ENCODE data around the gene KDM1B.
A peak's percentile ranks its signal among the peaks of the same experiment; 100 is the strongest.

Gene KDM1B

DNA sequence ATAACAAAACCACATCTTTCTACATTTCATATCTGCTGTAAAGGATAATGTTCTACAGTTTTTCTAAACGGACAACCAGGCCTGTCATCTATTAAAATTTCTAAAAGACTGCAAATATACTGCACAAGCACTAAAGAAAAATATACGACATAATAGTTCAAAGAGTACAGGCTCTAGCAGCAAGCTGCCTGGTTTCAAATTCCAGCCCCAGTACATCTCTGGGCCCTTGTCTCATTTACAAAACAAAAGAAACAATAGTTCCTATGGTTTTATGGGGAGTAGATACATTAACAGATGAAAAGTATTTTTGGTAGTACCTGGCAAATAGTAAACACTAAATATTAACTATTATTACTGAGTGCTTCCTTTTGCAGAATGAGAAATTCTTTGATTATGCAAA, 85.0 kb downstream of the KDM1B start:
- no peak for DNase-seq

- DNase-seq = no peak
These were observed 86.2 kb downstream of the KDM1B start for GRCh38 chr6:18241208-18242038.

- peak; percentile 59 for DNase-seq
These were observed 87.0 kb downstream of the KDM1B start for GRCh38 chr6:18242062-18242851.

GRCh38 chr6:18243302-18243893, 88.2 kb downstream of the KDM1B start:
- no peak for DNase-seq

GRCh38 chr6:18244251-18244650, 89.0 kb downstream of the KDM1B start:
- no peak for DNase-seq

DNA sequence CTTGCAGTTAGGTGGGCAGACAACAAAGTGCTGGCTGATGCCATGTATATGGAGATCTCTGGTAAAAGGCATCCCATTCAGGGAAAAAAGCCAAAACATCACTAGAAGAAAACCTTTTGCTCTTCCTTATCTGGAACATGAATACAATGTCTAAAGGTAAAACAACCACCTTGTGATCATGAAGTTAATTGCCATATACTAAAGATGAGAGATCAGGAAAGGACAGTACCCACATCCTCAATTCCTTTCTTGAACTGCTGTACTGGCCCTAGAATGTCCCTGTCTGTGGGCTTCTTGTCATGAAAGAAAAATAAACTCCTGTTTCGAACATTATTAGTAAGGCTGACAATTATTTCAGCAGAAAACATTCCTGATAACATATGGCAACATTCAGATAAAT, 89.9 kb downstream of the KDM1B start:
- no peak for DNase-seq

DNA sequence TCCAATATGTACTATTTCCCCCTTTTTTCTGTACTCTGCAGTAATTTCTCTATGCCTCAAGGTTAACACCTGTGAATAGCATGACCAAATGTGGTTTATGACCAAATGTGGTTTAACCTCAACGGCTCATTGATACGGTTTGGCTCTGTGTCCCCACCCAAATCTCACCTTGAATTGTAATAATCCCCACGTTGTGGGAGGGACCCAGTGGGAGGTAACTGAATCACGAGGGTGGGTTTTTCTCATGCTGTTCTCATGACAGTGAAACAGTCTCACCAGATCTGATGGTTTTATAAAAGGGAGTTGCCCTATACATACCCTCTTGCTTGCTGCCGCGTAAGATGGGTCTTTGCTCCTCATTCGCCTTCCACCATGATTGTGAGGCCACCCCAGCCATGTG, 90.4 kb downstream of the KDM1B start:
- DNase-seq = no peak

GRCh38 chr6:18246205-18246604, 91.0 kb downstream of the KDM1B start:
- DNase-seq = no peak

GRCh38 chr6:18247002-18247401, 91.8 kb downstream of the KDM1B start:
- DNase-seq = no peak

- DNase-seq = no peak
These were observed 93.5 kb downstream of the KDM1B start for GRCh38 chr6:18248698-18249097.

GRCh38 chr6:18249271-18249670, 94.0 kb downstream of the KDM1B start:
- DNase-seq = peak; percentile 52

- DNase-seq = no peak
These were observed 98.4 kb downstream of the KDM1B start for GRCh38 chr6:18253635-18254034.

DNA sequence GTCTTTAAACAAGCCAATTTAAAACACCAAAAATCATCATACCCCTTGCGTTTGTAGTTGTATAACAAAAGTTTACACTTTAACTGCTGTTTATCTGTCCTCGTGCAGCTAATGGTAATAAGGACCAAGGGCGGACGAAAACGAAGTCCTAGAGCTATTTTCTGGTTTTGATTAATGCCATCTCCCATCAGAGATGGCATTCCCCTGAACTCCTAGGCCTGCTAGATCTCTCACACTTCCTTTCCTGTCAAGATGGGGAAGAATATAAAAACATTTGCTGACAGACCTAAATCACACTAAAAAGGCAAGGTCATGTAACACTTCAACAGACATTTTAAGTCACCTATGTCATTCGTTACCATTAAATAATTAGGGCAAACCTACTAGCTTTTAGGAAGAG, 99.6 kb downstream of the KDM1B start:
- DNase-seq = no peak

DNA sequence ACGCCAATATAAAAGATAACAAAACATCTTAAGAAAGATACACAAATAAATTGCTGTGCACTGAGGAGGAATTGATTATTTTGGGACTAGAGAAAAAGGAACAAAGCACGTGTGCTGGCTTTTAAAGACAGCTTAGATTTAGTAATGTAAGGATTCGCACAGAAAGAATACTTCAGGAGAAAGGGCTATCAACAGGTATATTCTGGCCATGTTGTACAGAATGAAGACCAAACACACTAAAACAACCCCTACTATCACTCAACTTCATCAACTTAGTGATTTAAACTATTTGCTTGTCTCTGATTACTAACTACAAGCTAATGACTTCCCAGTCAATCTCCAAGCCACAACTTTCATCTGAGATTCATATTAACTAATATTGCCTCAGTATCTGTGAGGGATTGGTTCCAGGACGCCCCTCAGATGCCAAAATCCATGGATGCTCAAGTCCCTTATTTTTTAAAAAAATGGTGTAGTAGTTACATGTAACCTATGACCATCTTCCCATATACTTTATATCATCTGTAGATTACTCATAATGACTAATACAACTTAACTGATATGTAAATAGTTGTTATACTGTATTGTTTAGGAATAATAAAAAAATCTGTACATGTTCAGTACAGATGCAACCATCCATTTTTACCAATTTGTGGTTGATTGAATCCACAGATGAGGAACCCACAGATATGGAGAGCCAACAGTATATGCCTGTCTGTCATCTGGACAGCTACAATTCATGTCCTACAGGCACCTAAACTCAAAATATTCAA, 104.6 kb downstream of the KDM1B start:
- no peak for DNase-seq

- DNase-seq = peak; percentile 93
These were observed 105.4 kb downstream of the KDM1B start for GRCh38 chr6:18260448-18261106.

DNA sequence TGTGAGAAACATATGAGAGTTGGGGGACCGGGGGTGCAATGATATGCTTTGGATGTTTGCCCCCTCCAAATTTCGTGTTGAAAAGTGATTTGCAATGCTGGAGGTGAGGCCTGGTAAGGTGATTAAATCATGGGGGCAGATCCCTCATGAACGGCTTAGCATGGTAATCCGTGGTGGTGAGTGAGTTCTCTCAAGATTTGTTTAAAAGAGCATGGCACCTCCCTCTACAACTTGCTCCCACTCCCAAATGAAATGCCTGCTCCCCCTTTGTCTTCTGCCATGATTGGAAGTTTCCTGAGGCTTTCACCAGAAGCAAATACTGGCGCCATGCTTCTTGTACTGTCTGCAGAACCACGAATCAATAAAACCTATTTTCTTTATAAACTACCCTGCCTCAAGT, 106.7 kb downstream of the KDM1B start:
- no peak for DNase-seq

DNA sequence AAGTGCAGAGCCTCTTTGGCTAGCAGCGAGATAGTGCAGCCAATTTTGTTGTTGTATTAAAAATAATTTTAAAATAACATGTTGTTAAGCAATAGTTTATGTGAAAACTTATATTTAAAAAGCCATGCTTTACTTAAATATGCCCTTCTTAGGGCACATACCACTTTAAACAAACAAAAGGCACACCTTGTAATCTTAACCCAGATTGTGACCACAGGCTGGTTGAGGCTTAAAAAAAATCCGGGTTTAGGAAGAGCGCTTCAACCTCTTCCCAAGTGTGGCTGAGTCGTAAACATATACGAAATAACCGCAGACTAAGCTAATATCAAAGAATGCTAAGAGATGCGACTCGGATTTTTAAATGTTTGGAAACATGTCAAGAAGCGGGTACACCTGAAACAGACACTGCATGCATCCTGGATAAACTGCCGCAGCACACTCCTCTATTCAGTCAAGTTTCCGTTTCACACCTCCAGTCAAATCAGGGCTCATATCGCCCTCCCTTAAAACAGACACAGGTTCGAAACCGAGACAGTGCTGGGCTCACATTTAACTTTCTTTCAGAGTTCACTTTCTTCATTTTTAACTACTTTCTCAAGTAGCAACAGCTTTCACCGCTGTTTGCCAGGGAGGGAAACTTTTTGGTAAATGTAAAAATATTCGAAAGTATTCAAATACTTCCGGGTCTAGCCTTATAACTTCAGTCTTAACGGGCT, 107.6 kb downstream of the KDM1B start:
- peak; percentile 58 for DNase-seq

- peak; percentile 29 for DNase-seq
These were observed 108.4 kb downstream of the KDM1B start for GRCh38 chr6:18263418-18264218.

DNA sequence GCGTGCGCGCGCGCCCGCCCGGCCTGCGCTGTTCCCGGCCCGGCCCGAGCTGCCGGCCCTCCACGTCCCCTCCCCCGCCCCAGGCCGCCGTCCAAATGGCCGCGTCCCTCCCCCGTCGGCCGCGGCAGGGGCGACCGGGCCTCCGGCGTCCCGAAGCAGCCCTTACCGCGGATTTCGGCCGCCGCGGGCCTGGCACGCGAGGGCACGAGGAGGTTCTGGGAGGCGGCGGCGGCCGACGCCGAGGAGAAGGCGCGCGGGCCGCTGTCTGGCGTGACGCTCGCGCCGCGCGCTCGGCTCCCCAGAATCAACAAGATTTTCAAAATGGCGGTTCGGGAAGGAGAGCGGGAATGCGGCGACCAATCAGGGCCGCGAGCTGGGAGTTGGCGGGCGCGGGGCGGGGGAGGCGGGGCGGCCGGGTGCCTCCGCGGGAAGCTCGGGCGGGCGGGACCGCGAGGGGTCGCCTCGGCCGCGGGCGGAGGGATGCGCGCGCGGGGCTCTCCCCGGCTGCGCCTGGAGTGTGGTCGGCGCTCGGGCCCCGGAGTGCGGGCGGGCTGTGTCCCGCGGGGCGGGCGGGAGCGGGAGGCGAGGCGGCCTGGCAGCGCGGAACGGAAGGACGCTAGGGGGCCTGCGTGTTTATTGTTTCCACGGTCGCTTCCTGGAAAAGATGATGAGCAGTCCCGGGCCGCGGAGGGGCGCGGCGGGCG, 109.1 kb downstream of the KDM1B start, which contains the start of gene DEK:
Gene DEK (minus strand): TSS at position 312 of the 704 bp plus-strand sequence. CDS start 543 bp downstream, outside the sequence.
- peak; percentile 90 for DNase-seq

GRCh38 chr6:18264923-18265377, 109.7 kb downstream of the KDM1B start:
- DNase-seq = no peak

All from suppressor macrophage treated with lipopolysaccharide for 4 hours (primary cell).